ENCODE results near the gene DLEC1.

DLEC1 gene

DNA sequence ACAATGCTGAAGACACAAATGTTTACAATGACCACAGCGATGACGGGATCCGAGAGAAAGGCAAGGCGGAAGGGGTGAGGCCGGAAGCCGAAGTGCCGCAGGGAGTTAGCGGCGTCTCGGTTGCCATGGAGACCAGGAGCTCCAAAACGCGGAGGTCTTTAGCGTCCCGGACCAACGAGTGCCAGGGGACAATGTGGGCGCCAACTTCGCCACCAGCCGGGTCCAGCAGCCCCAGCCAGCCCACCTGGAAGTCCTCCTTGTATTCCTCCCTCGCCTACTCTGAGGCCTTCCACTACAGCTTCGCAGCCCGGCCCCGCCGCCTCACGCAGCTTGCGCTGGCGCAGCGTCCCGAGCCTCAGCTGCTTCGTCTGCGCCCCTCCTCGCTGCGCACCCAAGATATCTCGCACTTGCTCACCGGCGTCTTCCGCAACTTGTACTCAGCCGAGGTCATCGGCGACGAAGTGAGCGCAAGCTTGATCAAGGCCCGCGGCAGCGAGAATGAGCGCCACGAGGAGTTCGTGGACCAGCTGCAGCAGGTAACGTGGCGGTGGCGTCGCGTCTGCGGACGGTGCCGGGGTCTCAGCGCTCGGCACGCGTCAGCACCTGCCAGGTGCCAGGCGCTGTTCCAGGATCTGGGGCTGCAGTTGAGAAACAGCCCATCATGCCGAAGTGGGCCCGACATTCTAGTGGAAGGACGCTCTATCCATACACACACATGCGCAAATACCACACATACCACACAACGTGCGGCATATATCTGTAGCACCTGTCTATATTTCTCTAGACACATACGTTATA lies at the start of gene DLEC1:
Gene DLEC1, plus strand, starts transcription at position 108 of the 798 bp plus-strand sequence. Its CDS starts 18 bp downstream, at position 126.
- peak; percentile 72 for DNase-seq (ENCODE audit: low read depth)

GRCh38 chr3:37989821-37990480 lies 49.1 kb upstream of the DLEC1 start:
- no peak for DNase-seq (ENCODE audit: low read depth)

- DNase-seq (ENCODE audit: low read depth): no peak
Observed at GRCh38 chr3:37990527-37990926, 48.5 kb upstream of the DLEC1 start, which contains the start of gene VILL. VILL (plus strand) TSS chr3:37990786; CDS start chr3:37993673, 2,887 bp downstream.

DNA sequence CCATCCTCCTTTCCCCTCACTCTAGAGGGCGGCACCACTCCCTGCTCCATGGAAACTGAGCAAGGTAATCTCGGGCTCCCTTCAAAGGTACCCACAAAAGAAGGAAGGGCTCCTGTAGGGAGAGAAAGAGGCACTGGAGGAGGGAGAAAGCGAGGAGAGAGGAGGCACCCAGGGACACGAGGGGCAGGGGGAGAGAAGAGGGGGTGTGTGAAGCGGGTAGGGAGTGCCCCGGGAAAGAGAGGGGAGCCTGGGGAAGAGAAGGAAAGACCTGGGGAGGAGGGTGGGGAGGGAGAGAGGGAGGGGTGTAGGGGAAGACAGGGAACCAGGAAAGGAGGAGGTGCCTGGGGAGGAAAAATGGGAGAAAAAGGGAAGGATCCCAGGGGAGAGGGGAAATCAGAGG lies 47.9 kb upstream of the DLEC1 start:
- DNase-seq (ENCODE audit: low read depth): no peak

DNA sequence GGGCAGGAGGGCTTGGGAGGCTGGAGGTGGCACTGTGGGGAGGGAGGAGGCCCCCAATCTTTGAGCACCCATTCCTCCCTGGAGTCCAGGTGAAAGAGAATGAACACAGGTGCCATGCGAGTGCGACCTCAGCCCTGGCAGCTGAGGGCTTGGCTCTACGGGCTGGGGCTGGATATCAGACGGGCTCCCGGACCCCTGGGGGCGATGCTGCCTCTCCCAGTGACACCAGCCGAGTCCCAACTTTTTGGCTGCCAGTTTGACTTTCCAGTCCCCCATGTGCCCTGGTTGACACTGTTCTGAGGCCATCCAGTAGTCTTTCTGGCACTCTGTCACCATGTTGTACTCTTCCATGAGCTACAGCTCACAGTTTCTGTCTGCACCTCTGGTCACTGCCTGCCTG lies 47.2 kb upstream of the DLEC1 start:
- DNase-seq (ENCODE audit: low read depth): no peak

- DNase-seq (ENCODE audit: low read depth): no peak
Observed at GRCh38 chr3:37992271-37993066, 46.5 kb upstream of the DLEC1 start.

DNA sequence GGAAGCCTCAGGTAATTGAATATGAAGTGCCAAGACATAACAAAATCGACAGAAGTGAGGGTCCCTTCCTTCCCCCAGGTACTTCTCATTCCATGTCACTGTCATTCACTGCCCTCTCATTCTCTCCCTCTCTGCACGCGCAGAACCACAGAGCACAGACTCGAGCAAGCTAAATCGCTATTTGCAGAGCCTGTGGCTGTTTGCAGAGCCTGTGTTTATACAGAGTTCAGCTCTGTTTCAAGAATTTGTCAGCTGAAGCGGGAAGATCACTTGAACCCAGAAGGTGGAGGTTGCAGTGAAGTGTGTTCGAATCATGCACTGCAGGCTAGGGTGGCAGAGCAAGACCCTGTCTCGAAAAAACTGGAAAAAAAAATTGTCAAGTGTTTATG lies 45.9 kb upstream of the DLEC1 start:
- DNase-seq (ENCODE audit: low read depth): no peak

GRCh38 chr3:37993460-37993819 lies 45.6 kb upstream of the DLEC1 start:
- DNase-seq (ENCODE audit: low read depth): no peak

DNA sequence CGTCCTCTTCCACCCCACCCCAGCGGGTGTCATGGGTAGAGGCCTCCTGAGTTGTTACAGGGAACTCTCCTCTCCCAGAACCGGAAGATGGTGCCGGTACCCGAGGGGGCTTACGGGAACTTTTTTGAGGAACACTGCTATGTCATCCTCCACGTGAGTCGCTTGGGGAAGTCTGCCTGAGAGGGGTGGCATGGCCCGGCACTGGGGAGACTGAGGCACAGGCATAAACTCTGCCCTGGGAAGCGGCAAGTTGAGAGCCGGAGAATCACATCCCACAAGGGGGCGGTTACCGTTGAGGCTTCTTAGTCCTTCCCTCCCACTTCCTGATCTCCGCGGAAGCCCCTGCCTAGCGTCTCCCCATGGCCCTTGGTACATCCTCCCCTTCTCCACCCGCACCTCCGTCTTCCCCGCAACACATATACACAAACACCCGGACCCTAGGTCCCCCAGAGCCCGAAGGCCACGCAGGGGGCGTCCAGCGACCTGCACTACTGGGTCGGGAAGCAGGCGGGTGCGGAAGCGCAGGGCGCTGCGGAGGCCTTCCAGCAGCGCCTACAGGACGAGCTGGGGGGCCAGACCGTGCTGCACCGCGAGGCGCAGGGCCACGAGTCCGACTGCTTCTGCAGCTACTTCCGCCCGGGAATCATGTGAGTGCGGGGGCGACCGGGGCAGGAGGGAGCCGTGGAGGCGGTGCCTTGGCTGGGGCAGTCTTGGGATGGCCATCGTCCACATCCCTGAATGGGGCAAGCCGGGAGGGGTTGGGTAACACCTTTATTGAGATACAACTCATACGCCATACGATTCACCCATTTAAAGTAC lies 45.0 kb upstream of the DLEC1 start:
- DNase-seq (ENCODE audit: low read depth): peak; percentile 74

DNA sequence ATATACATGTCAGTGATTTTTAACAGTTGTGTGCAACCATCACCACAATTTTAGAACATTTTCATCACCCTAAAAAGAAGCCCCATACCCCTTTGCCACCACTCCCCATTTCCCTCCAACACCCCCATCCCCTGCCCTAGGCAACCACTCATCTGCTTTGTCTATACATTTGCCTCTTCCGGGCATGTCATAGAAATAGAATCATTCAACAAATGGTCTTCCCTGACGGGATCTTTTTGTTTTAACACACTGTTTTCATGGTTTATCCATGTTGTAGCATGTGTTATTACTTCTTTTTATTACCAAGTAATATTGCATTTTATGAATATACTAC lies 44.4 kb upstream of the DLEC1 start:
- no peak for DNase-seq (ENCODE audit: low read depth)

DNA sequence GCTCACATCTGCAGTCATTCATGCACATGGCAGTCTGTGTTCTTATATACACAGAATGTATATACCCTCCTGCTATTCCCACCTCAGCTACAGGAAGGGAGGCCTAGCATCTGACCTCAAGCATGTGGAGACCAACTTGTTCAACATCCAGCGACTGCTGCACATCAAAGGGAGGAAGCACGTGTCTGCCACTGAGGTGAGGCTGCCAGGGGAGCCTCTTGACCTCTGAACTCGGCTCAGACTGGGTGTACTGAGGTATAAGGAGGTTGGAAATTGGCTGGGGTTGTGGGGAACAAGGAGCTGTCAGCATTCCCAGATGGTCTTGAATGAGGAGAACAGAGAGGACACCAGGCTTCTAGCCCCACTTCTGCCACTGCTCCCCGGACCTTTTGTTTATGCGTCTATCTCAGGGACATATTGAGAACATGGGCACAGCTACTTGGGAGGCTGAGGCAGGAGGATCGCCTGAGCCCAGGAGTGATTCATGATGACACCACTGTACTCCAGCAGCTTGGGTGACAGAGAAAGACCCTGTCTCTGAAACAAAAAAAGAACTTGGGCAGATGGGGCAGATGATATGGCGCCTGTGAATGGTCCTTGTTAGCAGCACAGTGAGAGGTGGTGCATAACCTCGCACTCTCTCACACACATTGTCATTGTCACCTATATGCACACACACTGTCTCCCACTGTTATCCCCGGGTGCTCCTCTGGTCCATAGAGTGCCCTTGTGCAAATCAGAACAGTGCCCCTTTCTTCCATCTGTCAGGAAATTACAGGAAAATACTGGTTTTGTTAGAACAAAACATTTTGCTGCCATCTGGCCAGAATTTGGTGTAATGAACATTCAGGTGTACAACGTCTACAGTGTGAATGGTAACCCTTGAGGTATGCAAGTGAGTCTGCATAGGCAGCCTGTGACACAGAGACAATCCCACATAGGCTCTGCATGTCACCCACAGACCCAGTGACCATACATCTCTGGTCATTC lies 43.1 kb upstream of the DLEC1 start:
- DNase-seq (ENCODE audit: low read depth): no peak

- DNase-seq (ENCODE audit: low read depth): peak; percentile 82
Observed at GRCh38 chr3:37996785-37997301, 42.2 kb upstream of the DLEC1 start.

GRCh38 chr3:37997342-37997741 lies 41.7 kb upstream of the DLEC1 start:
- DNase-seq (ENCODE audit: low read depth): no peak

DNA sequence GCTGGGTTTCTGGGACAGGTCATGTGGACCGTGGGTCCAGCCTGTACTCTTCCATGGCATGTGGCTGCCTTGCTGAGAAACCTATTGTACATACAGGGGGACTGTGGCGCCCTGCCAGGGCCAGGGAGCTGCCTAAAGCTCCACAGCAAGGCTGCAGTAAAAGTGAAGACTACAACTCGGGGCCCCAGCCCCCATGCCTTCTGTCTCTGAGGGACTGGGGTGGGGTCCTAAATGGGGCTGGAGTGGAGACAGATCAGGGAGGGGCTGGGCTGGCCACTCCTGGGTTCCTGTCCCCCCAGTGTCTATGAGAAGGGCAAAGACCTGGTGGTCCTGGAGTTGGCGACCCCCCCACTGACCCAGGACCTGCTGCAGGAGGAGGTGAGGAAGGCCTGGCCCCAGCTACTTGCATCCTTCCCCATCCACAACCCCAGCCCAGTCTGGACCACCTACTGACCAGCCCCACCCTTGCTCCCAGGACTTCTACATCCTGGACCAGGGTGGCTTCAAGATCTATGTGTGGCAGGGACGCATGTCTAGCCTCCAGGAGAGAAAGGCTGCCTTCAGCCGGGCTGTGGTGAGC lies 41.1 kb upstream of the DLEC1 start:
- no peak for DNase-seq (ENCODE audit: low read depth)

- no peak for DNase-seq (ENCODE audit: low read depth)
Observed at GRCh38 chr3:37999836-38000235, 39.2 kb upstream of the DLEC1 start.

- no peak for DNase-seq (ENCODE audit: low read depth)
Observed at GRCh38 chr3:38000242-38000916, 38.6 kb upstream of the DLEC1 start.

DNA sequence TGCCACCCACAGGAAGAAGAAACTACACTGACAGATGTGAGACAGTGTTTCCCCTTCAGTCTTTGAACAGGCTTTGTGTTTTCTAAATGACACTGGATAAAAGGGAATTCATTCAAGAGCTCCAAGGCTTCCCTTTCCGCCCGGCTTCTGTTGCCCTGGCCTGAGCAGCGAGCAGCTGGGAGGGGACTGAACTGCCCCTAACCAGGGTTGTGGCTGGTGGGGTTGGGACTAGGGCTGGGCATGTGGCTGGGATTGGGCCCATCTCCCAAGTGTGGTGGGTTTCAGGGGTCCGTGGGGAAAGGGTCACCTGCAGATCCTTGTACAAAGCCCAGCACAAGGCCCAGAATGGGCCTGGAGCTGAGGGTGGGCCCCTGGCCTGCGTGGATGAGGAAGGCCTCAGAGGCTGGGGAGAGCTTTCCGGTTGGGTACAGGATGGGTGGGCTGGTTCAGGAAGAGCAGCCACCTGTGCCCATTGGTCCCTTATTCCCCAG lies 38.0 kb upstream of the DLEC1 start:
- no peak for DNase-seq (ENCODE audit: low read depth)

DNA sequence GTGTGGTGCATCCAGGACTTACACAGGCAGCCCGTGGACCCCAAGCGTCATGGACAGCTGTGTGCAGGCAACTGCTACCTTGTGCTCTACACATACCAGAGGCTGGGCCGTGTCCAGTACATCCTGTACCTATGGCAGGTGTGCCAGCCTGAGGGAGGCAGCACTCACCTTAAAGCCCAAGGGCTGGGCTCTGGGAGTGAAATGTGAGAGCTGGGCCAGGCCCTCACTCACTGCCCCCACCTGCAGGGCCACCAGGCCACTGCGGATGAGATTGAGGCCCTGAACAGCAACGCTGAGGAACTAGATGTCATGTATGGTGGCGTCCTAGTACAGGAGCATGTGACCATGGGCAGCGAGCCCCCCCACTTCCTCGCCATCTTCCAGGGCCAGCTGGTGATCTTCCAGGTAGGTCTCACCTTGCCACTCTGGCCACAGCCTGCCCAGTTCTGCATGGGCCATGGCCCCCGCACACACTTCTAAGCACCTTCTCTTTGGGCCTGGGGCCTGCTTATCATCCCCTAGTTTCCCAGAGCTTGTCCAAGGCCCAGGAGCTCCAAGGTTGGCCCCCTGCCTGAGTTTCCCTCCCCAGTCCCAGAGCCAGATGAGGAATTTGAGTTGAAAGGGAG lies 37.4 kb upstream of the DLEC1 start:
- DNase-seq (ENCODE audit: low read depth): no peak

GRCh38 chr3:38002291-38002876 lies 36.6 kb upstream of the DLEC1 start:
- no peak for DNase-seq (ENCODE audit: low read depth)

Measured in activated T-cell treated with anti-CD3 and anti-CD28 coated beads for 48 hours (primary cell).